IMR-90 (cell line): ENCODE data around the gene GRM4. TPM values are rescaled to one million over a fixed set of nuclear protein-coding genes. Genes with fewer than 3 reads are reported as not detected.

Experiments
- ATAC-seq: fragments of 200-7000 bp; cut with Tn5 transposase; 2 replicates; pipeline ENCODE4 v1.9.1; 2020; ENCODE audit warnings: low read depth, mild to moderate bottlenecking, moderate library complexity
- BruUV-seq: library from RNA; stranded (reverse); fragments of 400-500 nt; replicated peaks from 2 replicates; lab custom pipeline; 2021; lab: Mats Ljungman, UMichigan
- CTCF ChIA-PET: fragments of 300-600 bp; formaldehyde crosslinking; extraction: SDS; loops from one replicate; lab custom pipeline; 2021; ENCODE audit warnings: antibody characterized with exemption; lab: Yijun Ruan, JAX
- POLR2A ChIA-PET: fragments of 300-600 bp; sonication (Branson Sonifier 250); formaldehyde crosslinking; loops from one replicate; lab custom pipeline; 2022; ENCODE audit warnings: antibody characterized with exemption; ENCODE audit not compliant: unreplicated experiment; lab: Charles Lee
- DNase-seq: peaks from one replicate; pipeline ENCODE4 v3.0.0; 2013
- H2AFZ ChIP-seq: replicated peaks from 2 replicates; pipeline ENCODE3; 2013; ENCODE audit warnings: low read length, mild to moderate bottlenecking; ENCODE audit not compliant: poor library complexity
- H2AK5ac ChIP-seq: 2 replicates; pipeline ENCODE4 v1.6.1; 2013; ENCODE audit warnings: low read depth, low read length, inconsistent platforms
- H2AK9ac ChIP-seq: replicated peaks from 2 replicates; pipeline ENCODE3; 2013; ENCODE audit warnings: mild to moderate bottlenecking, low read depth, low read length, moderate library complexity; ENCODE audit not compliant: poor library complexity
- H2BK120ac ChIP-seq: 2 replicates; pipeline ENCODE4 v1.6.1; 2013; ENCODE audit warnings: low read depth, low read length, inconsistent platforms
- H2BK15ac ChIP-seq: 3 replicates; pipeline ENCODE4 v1.6.1; 2013; ENCODE audit warnings: low read depth, low read length, inconsistent platforms
- H2BK20ac ChIP-seq: 2 replicates; pipeline ENCODE4 v1.6.1; 2013; ENCODE audit warnings: low read depth, mild to moderate bottlenecking, inconsistent platforms, low read length, moderate library complexity
- H2BK5ac ChIP-seq: 2 replicates; pipeline ENCODE4 v1.6.1; 2013; ENCODE audit warnings: mild to moderate bottlenecking, low read depth, low read length, inconsistent platforms; ENCODE audit not compliant: poor library complexity, severe bottlenecking
- H3K14ac ChIP-seq: replicated peaks from 2 replicates; pipeline ENCODE4 v1.6.1; 2013; ENCODE audit warnings: low read depth, low read length, inconsistent platforms
- H3K18ac ChIP-seq: 2 replicates; pipeline ENCODE4 v1.6.1; 2013; ENCODE audit warnings: low read depth, low read length, control low read depth
- H3K23ac ChIP-seq: 2 replicates; pipeline ENCODE4 v1.6.1; 2013; ENCODE audit warnings: low read depth, low read length, inconsistent platforms
- H3K27ac ChIP-seq: 2 replicates; pipeline ENCODE4 v1.5.1; 2013; ENCODE audit warnings: mild to moderate bottlenecking, control low read depth, low read length; ENCODE audit not compliant: insufficient read depth
- H3K27me3 ChIP-seq: 2 replicates; pipeline ENCODE4 v1.6.1; 2013; ENCODE audit warnings: low read length; ENCODE audit not compliant: control insufficient read depth, insufficient read depth
- H3K36me3 ChIP-seq: 2 replicates; pipeline ENCODE4 v1.6.1; 2013; ENCODE audit warnings: low read length, mixed read lengths; ENCODE audit not compliant: control insufficient read depth, insufficient read depth
- H3K4ac ChIP-seq: 2 replicates; pipeline ENCODE4 v1.6.1; 2013; ENCODE audit warnings: low read depth, low read length, inconsistent platforms
- H3K4me1 ChIP-seq: 2 replicates; pipeline ENCODE4 v1.6.1; 2013; ENCODE audit warnings: low read length, mixed read lengths; ENCODE audit not compliant: control insufficient read depth, insufficient read depth
- H3K4me2 ChIP-seq: 2 replicates; pipeline ENCODE4 v1.6.1; 2013; ENCODE audit warnings: low read depth, mild to moderate bottlenecking, control low read depth, low read length, moderate library complexity
- H3K4me3 ChIP-seq: 2 replicates; pipeline ENCODE4 v1.5.1; 2013; ENCODE audit warnings: low read depth, mild to moderate bottlenecking, control low read depth, low read length, moderate library complexity; ENCODE audit not compliant: insufficient read depth
- H3K56ac ChIP-seq: 2 replicates; pipeline ENCODE4 v1.6.1; 2013; ENCODE audit warnings: low read length, inconsistent platforms; ENCODE audit not compliant: insufficient read depth; ENCODE audit errors: extremely low read depth
- H3K79me1 ChIP-seq, 2 experiments: 2 replicates each; pipeline ENCODE4 v1.6.1; 2013; ENCODE audit warnings: low read length in 2 of 2, inconsistent platforms in 1 of 2, low read depth in 1 of 2
- H3K9ac ChIP-seq: 2 replicates; pipeline ENCODE4 v1.6.1; 2013; ENCODE audit warnings: low read depth, low read length, control low read depth
- H3K9me1 ChIP-seq: 2 replicates; pipeline ENCODE4 v1.6.1; 2013; ENCODE audit warnings: low read length, inconsistent platforms; ENCODE audit not compliant: insufficient read depth
- H3K9me3 ChIP-seq: 2 replicates; pipeline ENCODE4 v1.6.1; 2013; ENCODE audit warnings: low read length; ENCODE audit not compliant: control insufficient read depth, insufficient read depth
- H4K20me1 ChIP-seq: 2 replicates; pipeline ENCODE4 v1.6.1; 2013; ENCODE audit warnings: low read length, inconsistent platforms; ENCODE audit not compliant: insufficient read depth
- H4K5ac ChIP-seq: 2 replicates; pipeline ENCODE4 v1.6.1; 2013; ENCODE audit warnings: mild to moderate bottlenecking, low read depth, low read length, control low read depth
- H4K8ac ChIP-seq, 2 experiments: 2 replicates each; pipeline ENCODE4 v1.6.1; 2013; ENCODE audit warnings: low read depth in 2 of 2, low read length in 2 of 2, control low read depth in 1 of 2, inconsistent platforms in 1 of 2
- H4K91ac ChIP-seq: 2 replicates; pipeline ENCODE4 v1.6.1; 2013; ENCODE audit warnings: low read depth, low read length, inconsistent platforms; ENCODE audit not compliant: insufficient read depth
- BHLHE40 ChIP-seq: fragments of 150-350 bp; IDR thresholded peaks from 2 replicates; pipeline ENCODE4 v1.6.1; 2016; ENCODE audit warnings: mild to moderate bottlenecking, low read depth, low read length
- CHD1 ChIP-seq: IDR thresholded peaks from 2 replicates; pipeline ENCODE4 v1.6.1; 2012; ENCODE audit warnings: low read depth, low read length, improper control_type of control experiment
- MXI1 ChIP-seq: IDR thresholded peaks from 2 replicates; pipeline ENCODE4 v1.6.1; 2012; ENCODE audit warnings: low read depth, mild to moderate bottlenecking, low read length, moderate library complexity, borderline replicate concordance
- NFE2L2 ChIP-seq: fragments of 150-350 bp; IDR thresholded peaks from 2 replicates; pipeline ENCODE4 v1.6.1; 2016; ENCODE audit warnings: low read depth, mild to moderate bottlenecking, low read length
- POLR2A ChIP-seq: IDR thresholded peaks from 2 replicates; pipeline ENCODE4 v1.6.1; 2012; ENCODE audit warnings: mild to moderate bottlenecking, low read depth, low read length
- RFX5 ChIP-seq: IDR thresholded peaks from 2 replicates; pipeline ENCODE4 v1.8.0; 2012; ENCODE audit warnings: low read depth, mild to moderate bottlenecking, low read length, moderate library complexity
- WGBS, 2 experiments: methylation state at CpG; one replicate each; pipeline versions ENCODE4 v1.1.5 to v1.1.7; 2013; ENCODE audit warnings: missing lambda C conversion rate in 2 of 2; ENCODE audit not compliant: insufficient read length in 1 of 2; ENCODE audit errors: extremely low coverage in 2 of 2; 5-methylcytosine and 5-hydroxymethylcytosine counted together
- dilution Hi-C: fragments of 300-500 bp; cut with HindIII; formaldehyde crosslinking; loops from one replicate; pipeline ENCODE4 v1.14.3; 2018; ENCODE audit warnings: low sequenced_read_pairs; ENCODE audit not compliant: unreplicated experiment
- in situ Hi-C: fragments of 300-500 bp; cut with MboI; formaldehyde crosslinking; loops from 3 replicates; pipeline ENCODE4 v1.14.3; 2019; ENCODE audit warnings: low sequenced_read_pairs, inconsistent platforms, mixed read lengths
- intact Hi-C: fragments of 100-400 bp; cut with micrococcal nuclease; formaldehyde crosslinking; loops from 2 replicates; pipeline ENCODE4 v1.10.0; 2022
- polyA plus RNA-seq, 3 experiments: library from polyadenylated mRNA; depleted of rRNA; stranded (reverse); fragments of >200 nt; gene quantifications; 2 replicates each; pipeline ENCODE4 v1.2.3, GENCODE V29; 2012; ENCODE audit warnings: low replicate concordance in 1 of 3
- total RNA-seq: library from RNA; depleted of rRNA; stranded (reverse); fragments of >200 nt; gene quantifications from 2 replicates; pipeline ENCODE4 v1.2.3, GENCODE V29; 2012
- TF ChIP-seq, protein P1 (sequence below): fragments of 150-350 bp; IDR thresholded peaks from 2 replicates; pipeline ENCODE4 v1.6.1; 2017; ENCODE audit warnings: mild to moderate bottlenecking, antibody characterized with exemption, low read length, low read depth
- TF ChIP-seq, protein P2 (sequence below): conservative IDR thresholded peaks from 2 replicates; pipeline ENCODE4 v1.5.1; 2012; ENCODE audit warnings: mild to moderate bottlenecking, low read depth, low read length, improper control_type of control experiment

GRM4 gene
- total and polyA plus RNA-seq, 2 of the 4 experiments (the other 2 are of a cell fraction): 0.02 TPM; not detected in 1

DNA sequence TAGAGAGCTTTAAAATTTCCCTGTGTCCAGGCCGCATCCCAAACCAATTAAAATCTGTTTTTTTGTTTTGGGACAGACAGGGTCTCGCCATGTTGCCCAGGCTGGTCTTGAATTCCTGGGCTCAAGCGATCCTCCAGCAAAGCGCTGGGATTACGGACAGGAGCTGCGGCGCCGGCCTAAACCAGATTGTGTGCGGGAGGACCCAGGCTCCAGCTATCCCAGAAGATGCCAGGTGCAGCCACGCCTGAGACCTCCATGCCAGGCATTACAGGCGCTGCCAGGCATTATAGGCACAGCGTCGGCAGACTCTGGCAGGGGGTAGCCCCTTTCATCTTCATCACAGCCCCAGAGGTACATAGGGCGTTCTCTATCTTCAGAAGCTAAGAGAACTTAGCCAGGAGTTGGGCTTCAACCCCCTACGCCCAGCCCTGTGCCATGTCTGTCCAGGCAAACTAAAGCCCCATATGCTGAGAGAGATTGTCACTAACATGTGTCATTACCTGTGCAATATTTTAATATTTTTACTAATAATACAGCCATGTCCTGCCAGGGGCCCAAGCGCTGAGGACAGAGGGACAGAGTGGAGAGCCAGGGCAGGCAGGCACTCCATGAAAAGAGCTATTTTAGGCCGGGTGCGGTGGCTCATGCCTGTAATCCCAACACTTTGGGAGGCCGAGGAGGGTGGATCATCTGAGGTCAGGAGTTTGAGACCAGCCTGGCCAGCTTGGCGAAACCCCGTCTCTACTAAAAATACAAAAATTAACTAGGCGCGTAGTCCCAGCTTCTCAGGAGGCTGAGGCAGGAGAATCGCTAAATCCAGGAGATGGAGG, 9.8 kb upstream of the GRM4 start:
- Histone ChIP-seq H3K4me1 (no peaks in the 10 kb centered on the region), H3K9me1 (no peaks in the 10 kb centered on the region), H3K79me1 (no peaks in the 10 kb centered on the region), H3K27me3 (peaks cover 52% of the 10 kb centered on the region), H3K4me2 (no peak overlapping the region), H3K27ac (no peak overlapping the region), H3K4ac (no peak overlapping the region), H2AK9ac (no peak overlapping the region), H3K56ac (no peak overlapping the region), H2AK5ac (no peak overlapping the region), H3K9me3 (peaks cover 12% of the 10 kb centered on the region), H2BK15ac (no peak overlapping the region), H3K23ac (no peak overlapping the region), H4K5ac (no peak overlapping the region), H3K4me3 (no peak overlapping the region), H4K91ac (no peak overlapping the region), H2AFZ (no peak overlapping the region), H2BK20ac (no peak overlapping the region), H4K20me1 (no peaks in the 10 kb centered on the region), H4K8ac (no peak overlapping the region), H3K18ac (no peak overlapping the region), H2BK5ac (no peak overlapping the region), H2BK120ac (no peak overlapping the region), H3K14ac (no peak overlapping the region), H3K9ac (no peak overlapping the region), H3K36me3 (no peaks in the 10 kb centered on the region)
- TF ChIP-seq NFE2L2 (no peak), CHD1 (no peak), MXI1 (no peak), BHLHE40 (no peak), POLR2A (no peak), RFX5 (no peak)
- TF ChIP-seq, protein P1, sequence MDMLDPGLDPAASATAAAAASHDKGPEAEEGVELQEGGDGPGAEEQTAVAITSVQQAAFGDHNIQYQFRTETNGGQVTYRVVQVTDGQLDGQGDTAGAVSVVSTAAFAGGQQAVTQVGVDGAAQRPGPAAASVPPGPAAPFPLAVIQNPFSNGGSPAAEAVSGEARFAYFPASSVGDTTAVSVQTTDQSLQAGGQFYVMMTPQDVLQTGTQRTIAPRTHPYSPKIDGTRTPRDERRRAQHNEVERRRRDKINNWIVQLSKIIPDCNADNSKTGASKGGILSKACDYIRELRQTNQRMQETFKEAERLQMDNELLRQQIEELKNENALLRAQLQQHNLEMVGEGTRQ: no peak
- TF ChIP-seq, protein P2, sequence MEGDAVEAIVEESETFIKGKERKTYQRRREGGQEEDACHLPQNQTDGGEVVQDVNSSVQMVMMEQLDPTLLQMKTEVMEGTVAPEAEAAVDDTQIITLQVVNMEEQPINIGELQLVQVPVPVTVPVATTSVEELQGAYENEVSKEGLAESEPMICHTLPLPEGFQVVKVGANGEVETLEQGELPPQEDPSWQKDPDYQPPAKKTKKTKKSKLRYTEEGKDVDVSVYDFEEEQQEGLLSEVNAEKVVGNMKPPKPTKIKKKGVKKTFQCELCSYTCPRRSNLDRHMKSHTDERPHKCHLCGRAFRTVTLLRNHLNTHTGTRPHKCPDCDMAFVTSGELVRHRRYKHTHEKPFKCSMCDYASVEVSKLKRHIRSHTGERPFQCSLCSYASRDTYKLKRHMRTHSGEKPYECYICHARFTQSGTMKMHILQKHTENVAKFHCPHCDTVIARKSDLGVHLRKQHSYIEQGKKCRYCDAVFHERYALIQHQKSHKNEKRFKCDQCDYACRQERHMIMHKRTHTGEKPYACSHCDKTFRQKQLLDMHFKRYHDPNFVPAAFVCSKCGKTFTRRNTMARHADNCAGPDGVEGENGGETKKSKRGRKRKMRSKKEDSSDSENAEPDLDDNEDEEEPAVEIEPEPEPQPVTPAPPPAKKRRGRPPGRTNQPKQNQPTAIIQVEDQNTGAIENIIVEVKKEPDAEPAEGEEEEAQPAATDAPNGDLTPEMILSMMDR: no peak
- intact Hi-C loops: loop anchor here (2.0 kb wide), 1 partner anchor 567 kb away; no protein-coding TSS in a partner anchor
- CTCF ChIA-PET: interaction anchor here (1.0 kb wide), 3 partner anchors 385 to 444 kb away, joined by 3 to 4 read pairs (median 3); partner anchors contain the start of gene UQCC2
- no TSS peak for BruUV-seq
- dilution Hi-C loops: no loop called here
- no peak for ATAC-seq
- WGBS, 2 experiments: 39% methylated on average over 3 of the region's 24 CpGs; no CpG with 5 or more reads in 1 of the 2 experiments
- POLR2A ChIA-PET: no interaction called here
- DNase-seq: no peak
- in situ Hi-C loops: loop anchor here (10.0 to 25.0 kb wide), 4 partner anchors 391 to 982 kb away; partner anchors contain the start of genes BAK1, TCP11 and UQCC2
